GM21825 (cell line): Measurements from ENCODE around the gene TEDC1.

ENCODE experiments used
- ATAC-seq: cut with Tn5 transposase; IDR thresholded peaks from one replicate; pipeline ENCODE4 v1.9.1; 2021; ENCODE audit warnings: mild to moderate bottlenecking, moderate library complexity; ENCODE audit not compliant: unreplicated experiment

TEDC1 gene

DNA sequence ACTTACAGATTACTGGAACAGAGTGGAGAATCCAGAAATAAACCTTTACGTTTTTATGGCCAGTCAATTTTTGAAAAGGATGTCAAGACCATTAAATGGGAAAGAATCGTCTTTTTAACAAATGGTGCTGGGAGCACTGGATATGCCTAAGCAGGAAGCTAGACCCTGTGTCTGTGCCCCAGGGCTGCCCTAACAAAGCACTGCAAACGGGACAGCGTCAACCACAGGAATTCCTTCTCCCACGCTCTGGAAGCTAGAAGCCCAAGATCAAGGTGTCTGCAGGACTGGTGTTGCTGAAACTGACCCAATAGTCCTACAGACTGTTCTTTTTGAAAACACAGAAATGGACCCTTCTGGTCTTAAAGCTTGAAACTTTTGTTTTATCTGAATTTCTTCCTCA is 26.1 kb downstream of the TEDC1 start:
- no peak for ATAC-seq

DNA sequence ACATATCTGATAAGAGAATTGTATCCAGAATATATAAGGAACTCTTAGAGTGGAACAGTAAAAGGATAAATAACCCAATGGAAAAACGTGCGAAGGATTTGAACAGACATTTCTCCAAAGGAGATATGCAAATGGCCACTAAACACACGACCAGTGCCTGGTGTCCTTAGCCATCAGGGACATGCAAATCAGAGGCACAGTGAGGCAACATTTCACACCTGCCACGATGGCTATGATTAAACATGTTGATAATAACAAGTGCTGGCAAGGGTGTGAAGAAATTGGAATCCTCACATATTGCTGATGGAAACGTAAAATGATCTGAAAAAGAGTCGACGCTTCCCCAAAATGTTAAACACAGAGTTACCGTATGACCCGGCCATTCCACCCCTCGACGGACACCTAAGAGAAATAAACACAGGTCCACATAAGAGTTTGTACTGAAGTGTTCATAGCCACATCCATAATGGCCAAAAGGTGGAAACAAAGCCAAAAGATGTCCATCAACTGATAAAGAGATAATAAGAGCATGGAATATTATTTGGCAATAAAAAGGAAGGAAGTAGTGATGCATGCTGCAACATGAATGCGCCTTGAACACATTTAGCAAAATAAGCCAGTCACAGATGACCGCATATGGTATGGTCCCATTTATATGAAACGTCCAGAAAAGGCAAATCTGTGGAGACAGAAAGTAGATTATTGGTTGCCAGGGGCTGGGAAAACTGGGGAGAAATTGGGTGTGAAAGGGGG is 29.1 kb downstream of the TEDC1 start:
- ATAC-seq, result no peak

DNA sequence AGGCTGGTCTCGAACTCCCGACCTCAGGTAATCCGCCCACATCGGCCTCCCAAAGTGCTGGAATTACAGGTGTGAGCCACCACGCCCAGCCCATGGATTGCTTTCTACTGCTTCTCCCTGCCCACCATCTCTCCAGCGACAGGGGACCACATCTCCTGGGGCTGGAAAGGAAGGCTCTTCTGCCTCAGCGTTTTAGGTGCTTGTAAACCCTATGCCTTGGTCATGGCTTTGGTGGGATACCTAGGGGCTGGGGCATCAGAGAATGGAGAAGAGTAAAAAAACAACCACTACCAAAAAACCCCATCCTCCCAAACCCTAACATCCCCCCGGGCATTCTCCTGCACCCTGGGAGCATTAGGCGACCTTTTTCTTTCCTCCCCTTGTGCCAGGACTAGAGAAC is 34.3 kb downstream of the TEDC1 start:
- ATAC-seq, result no peak

DNA sequence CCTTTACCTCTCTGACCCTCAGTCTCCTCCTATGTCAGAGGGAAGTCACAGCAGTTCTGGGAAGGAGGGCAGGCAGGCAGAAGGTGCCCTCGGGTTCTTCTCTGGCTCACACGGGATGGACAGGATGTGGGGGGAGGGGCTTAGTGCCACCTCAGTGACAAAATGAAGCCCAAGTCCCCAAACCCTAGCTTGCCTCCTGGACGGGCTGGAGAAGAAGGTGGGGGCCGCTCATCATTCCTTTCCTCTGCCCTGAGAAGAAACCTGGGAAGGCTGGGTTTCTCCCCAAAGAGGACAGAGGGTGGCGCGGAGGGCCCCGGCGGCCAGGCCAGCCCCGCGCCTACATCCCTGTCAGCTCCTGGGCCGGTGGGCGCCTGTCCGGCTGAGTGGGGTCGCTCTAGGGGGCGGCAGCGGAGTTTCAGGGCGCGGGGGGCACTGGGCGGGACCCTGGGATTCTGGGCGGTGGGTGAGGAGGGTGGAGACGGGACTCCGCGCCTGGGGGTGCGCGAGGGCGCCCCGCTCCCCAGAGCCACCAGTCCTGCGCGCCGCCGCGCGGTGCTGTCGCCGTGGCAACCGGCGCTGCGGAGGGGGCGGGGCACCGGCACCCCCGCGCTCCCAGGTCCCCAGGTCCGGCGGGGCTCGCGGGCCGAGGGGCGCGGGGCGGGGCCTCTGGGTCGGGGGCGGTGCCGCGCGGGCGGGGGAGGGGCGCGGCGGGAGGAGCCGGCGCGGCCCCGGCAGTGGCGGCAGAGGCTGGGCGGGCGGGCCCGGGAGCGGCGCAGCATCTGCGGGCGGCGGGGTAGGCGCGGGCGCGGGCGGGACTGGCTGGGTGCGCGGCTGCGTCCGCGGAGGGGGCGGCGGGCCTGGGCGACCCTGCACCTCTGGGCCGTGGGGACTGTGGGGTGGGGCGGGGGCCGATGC is 35.1 kb downstream of the TEDC1 start, which contains the start of gene TMEM121:
Gene TMEM121, plus strand, starts transcription at position 723 of the 915 bp plus-strand sequence. CDS start 2,252 bp downstream, outside the sequence.
- no peak for ATAC-seq

DNA sequence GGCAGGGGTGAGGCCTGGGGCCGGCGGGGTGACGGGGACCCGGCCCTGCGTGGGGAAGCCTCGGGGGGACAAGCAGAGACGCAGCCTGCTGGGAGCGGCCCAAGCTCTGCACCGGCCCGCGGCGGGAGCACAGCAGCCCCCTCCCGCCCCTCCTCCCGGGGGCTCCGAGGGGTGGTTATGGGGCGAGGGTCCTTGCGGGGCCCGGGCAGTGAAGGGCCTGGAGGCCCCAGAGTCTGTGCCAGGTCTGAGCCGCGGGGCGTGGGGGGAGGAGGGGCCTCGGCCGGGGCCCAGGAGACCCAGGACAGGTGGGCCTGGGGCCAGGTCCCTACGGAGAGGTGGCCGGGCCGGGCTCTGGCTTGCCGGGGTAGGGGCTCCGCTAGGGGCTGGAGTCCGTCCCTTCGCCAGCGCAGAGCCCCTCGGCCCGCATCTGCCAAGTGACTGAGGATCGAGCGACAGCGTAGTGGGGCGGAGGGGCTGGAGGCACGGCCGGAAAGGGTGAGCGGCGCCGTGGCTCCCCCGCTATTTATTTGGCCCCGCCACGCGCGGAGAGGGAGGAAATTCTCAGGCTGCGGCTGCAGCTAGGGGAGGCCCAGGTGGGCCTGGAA is 35.8 kb downstream of the TEDC1 start:
- ATAC-seq, result no peak

DNA sequence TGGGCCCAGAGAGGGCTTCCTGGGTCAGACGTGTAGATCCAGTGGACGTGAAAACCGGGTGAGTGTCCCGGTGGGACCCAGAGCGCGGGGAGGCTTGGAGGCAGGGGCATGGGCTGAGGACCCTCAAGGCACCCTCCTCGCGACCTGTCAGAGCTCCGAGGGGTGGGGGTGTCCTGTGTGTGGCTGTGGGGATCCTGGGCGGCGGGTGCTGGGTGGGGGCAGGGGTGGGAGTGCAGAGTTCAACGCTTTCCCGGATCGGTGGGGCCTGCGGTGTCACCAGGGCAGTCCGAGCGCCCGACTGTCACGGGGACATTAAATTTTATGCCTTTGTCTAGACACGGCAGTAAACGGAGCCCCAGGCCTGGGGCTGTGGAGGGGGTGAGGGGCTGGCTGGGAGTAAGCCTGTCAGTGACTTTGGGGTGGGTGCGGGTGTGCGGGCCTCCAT is 36.4 kb downstream of the TEDC1 start:
- ATAC-seq, result no peak

DNA sequence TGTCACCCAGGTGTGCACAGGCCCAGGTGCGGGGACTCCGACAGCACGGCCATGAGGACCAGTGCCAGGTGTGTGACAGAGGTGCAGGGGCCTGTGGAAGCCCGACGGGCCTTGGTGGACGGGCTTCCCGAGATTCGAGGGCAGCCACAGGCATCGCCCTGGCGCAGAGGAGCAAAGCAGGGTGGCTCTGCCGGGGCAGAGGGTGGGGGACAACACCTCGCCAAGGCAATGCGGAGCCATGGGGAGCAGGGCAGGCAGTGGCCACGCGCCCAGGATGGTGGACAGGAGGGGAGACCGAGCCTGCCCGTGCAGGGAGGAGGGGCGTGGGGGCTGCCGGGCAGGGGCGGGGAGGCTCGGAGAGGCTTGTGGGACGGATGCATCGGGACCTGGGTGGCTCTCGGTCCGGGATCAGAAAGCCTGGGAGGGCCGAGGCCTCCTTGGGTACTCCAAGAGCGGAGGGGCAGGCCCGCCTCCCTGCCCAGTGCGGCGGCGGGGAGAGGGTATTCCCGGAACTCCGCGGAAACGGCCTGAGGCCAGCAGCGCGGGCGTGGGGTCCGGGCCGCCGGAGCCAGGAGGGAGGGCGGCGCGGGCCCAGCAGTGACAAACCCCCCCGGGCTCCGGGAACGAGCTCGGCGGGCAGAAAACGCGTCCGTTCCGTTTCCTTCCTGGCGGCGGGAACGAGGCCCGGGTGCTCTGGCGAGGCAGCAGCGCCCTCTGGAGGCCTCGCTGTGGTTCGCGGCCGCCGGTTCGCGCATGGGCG is 37.0 kb downstream of the TEDC1 start:
- no peak for ATAC-seq

DNA sequence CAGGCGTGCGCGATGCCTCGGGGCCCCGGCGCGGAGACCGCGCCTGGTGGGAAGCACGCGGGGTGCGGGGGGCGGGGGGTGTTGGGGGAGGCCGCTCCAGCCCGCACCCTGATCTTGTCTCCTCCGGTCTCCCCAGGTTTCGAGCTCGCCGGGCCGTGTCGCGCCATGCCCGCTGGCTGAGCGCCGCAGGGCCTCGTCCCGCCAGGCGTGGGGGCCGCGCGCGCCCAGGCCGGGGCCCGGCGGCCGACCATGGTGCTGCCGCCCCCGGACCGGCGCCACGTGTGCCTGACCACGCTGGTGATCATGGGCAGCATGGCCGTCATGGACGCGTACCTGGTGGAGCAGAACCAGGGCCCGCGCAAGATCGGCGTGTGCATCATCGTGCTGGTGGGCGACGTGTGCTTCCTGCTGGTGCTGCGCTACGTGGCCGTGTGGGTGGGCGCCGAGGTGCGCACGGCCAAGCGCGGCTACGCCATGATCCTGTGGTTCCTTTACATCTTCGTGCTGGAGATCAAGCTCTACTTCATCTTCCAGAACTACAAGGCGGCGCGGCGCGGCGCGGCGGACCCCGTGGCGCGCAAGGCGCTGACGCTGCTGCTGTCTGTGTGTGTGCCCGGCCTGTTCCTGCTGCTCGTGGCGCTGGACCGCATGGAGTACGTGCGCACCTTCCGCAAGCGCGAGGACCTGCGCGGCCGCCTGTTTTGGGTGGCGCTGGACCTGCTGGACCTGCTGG is 37.7 kb downstream of the TEDC1 start:
- ATAC-seq, result no peak

DNA sequence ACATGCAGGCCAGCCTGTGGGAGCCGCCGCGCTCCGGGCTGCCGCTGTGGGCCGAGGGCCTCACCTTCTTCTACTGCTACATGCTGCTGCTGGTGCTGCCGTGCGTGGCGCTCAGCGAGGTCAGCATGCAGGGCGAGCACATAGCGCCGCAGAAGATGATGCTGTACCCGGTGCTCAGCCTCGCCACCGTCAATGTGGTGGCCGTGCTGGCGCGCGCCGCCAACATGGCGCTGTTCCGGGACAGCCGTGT is 38.2 kb downstream of the TEDC1 start:
- ATAC-seq, result no peak

DNA sequence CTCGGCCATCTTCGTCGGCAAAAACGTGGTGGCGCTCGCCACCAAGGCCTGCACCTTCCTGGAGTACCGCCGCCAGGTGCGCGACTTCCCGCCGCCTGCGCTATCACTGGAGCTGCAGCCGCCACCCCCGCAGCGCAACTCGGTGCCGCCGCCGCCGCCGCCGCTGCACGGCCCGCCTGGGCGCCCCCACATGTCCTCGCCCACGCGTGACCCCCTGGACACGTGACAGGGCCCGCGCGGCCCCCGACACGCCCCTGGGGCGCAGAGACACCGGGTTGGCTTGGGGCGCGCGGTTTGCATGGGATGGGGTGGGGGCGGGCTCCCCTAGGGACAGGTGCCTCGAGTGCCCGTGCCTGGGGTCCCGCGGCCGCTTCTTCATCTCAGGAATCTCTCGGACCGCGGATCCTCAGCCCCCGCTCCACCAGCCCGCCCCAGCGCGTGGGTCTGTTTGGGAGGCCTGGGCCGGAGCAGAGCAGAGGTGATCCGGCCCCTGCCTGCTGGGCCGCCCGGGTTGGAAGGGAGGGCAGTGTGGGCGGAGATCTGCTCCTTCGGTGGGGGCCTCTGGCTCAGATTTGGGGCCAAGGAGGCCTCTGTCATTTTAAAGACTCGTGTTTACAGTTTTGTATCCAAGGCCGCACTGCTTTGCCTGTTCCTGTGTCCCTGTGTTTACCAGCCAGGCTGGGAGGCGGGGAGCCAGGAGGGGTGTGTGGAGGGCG is 38.7 kb downstream of the TEDC1 start:
- ATAC-seq, result no peak

DNA sequence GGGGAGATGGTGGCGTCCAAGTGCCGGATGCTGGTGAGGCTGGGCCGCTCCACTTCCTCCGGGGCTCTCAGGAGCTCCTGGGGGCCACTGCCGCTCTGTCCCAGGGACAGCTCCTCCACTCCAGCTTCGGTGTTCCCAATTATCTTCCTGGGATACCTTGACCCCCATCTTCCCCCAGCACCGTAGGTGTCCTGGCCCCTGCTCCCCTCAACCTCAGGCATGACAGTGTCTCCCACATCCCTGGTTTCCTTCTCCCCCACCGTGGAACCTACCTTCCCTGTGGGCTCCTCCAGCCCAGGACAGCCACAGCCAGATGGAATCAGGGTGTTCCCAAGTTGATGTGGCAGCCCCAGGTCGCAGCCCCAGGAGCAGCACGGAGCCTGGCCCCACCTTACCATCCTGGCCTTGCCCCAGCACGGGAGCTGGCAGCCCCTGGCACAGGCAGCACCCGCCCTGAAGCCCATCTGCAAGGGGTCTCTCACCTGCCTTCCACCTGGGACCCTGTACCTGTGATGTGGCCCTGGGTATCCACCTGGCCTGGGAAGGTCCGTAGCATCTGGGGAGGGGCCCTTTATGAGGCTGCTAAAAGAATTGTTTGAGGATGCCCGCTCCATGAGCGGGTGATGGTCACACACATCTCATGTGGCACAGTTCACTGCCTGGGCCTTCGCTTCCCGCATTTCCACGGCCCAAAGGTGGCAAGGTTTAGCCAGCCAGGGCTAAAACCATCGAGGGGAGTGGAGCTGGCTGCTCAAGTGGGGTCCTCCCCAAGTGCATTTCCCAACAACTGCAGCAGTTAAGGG is 39.4 kb downstream of the TEDC1 start:
- ATAC-seq, result no peak

DNA sequence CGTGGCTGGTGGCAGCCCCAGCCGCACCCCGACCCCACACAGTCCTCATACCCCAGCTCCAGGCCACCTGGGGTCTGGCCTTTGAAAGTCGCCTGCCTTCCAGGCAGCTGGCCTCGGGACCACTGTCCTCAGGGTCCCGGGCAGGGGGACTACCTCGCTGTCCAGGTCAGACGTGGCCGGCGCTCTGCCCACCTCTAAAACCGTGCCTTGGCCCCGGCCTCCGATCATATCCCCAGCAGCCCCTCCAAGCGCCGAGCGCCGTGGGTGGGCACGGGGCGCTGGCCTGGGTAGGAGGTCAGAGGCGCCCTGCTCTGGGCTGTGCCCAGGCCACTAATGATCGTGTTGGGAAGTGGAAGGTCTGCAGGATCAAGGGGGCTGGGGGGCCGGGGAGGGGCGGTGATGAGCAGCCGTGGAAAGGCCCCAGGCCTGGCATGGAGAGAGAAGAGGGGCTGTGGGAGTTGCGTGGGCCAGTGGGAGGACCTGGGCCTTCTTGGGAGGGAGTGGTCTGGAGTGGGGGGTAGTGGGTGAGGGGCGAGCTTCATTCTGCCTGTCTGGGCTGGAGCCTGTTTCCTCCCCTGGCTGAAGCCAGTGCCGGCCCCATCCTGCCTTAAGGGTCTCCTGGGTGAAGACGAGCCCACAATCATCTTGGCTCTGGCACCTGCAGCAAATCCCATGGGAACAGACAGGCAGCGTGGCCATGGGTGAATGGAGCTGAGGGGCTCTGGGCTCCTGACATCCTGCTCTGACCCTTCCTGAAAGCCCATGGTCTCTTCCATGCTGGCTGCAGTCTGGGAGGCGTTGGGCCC is 40.2 kb downstream of the TEDC1 start:
- no peak for ATAC-seq

DNA sequence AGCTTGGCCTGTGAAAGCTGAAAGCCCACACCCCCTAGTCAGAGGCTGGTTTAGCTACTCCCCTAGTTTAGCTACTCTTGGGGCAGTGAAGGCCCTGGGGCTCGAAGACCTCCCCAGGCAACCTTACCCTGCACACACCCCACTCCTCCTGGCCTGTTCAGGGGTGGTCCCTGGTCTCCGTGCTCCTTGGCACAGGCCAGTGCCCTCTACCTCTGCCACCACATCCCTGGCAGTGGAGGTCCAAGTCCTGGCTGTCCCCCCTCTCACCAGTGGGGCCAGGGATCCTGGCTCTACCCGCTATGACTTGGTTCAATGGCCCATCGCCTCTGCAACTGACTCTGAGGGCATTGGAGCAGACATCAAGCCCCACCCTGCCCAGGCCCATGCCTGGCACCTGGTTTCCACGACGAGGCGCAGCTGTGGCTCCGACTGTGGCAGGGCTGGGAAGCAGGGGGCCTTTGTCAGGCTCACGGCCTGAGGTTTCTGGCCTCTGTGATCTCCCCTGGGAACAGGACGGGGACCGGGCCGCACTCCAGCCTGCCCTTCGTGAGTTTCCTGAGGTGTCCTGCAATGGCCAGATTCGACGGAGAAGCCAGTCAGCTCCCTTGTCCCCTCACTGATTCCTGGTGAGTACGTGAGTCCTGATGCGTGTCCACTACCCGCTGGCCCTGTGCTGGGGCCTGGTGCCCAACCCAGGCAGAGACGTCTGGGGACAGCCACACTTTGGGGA is 41.0 kb downstream of the TEDC1 start:
- no peak for ATAC-seq

DNA sequence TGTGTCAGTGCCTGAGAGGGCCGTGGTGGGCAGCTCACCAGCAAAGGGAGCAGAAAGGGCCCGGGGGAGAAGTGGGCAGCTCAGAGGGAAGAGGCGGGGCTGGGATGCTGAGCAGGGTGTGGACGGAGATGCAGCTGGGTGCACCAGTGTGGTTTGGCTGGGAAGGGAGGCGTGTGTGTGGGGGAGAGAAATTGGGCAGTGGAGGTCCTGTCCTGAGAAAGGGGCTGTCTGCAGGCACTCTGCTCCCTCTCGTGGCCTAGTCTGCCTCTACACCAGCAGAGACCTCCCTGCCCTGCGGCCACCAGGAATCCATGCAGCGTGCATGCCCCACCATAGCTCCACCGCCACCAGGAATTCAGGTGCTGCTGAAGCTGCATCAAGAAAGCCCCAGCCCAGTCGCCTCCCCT is 41.7 kb downstream of the TEDC1 start:
- no peak for ATAC-seq

DNA sequence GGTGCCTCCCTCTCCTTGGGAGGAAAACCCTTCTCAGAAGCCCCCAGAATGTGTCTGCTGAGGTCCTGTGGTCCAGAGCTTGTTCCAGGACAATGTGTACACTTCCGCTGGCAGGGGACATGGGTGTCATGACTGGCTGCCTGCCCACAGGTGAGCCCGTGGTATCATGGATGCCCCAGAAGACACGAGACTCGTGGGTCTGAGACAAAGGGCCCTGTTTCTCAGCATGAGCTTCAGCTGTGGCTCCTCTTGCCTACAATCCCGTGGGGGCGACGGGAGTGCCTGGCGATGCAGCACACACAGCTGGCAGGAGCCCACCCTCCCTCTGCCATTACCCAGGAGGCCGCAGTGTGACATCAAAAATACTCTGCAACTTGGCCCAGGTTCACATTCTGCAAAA is 42.3 kb downstream of the TEDC1 start:
- ATAC-seq, result no peak

DNA sequence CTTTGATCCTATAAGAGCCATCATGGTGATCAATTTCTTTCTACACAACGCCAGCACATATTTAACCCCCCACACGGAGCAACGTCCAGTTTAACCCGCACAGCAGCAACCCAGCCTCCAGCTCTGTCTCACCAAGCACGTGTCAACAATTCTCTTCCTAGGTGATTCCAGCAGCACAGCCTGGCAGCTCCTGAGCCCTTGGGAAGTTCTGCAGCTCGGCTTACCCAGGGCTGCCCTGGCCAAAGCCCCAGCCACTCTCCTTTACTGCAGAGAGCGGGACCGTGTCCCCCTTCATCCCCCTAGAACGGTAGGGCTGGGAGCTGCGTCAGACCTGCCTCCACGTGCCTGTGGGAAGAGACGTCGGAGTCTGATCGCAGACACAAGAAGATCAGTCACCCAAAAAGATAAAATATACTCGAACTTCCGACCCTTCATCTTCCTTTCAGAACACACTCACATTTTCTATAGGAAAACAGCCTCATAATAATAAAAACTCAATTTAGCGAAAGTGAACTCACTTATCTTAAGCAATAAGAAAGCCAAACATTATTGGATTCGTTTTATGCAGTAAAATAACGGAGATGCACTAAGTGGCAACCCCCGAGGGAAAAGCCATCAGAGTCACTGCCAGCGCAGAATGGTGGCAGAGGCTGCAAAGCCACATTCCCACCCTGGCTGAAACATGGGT is 42.9 kb downstream of the TEDC1 start:
- no peak for ATAC-seq

DNA sequence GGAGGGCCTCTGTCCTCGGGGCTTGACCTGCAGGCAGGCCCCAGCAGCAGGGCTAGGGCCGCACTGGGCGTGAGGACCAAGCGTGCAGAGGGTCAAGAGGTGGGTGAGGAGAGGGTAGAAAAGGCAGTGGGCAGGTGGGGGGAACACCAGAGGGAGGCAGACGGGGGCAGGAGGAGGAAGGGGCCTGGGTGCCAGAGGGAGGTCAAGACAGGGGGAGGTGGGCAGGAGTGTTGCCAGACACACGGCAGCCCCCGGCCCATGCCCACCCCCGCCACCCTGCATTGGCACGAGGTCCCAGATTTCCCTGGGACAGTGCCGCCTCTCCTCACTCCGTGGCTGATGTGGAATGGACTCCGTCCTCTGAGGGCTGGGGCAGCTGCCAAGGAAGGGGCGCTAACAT is 43.5 kb downstream of the TEDC1 start:
- no peak for ATAC-seq
